ENCODE measurements around the gene LCT. TPM values are rescaled to one million over a fixed set of nuclear protein-coding genes. Genes with fewer than 3 reads are reported as not detected.

LCT gene
- total and polyA plus RNA-seq, 2 of the 13 experiments (the other 11 are each of a cell fraction or from before 2014, with no cell fraction given), result not detected

- TF ChIP-seq, protein P1, sequence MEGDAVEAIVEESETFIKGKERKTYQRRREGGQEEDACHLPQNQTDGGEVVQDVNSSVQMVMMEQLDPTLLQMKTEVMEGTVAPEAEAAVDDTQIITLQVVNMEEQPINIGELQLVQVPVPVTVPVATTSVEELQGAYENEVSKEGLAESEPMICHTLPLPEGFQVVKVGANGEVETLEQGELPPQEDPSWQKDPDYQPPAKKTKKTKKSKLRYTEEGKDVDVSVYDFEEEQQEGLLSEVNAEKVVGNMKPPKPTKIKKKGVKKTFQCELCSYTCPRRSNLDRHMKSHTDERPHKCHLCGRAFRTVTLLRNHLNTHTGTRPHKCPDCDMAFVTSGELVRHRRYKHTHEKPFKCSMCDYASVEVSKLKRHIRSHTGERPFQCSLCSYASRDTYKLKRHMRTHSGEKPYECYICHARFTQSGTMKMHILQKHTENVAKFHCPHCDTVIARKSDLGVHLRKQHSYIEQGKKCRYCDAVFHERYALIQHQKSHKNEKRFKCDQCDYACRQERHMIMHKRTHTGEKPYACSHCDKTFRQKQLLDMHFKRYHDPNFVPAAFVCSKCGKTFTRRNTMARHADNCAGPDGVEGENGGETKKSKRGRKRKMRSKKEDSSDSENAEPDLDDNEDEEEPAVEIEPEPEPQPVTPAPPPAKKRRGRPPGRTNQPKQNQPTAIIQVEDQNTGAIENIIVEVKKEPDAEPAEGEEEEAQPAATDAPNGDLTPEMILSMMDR (CRISPR knock-in tag; IDR thresholded peaks at IDR 0.05), result peak; percentile 79
- TF ChIP-seq E2F2 (CRISPR knock-in tag; IDR thresholded peaks at IDR 0.05; ENCODE audit: borderline replicate concordance) (0 out of 2 replicates have a peak, but pooled peaks have one; percentile 88), ZNF367 (CRISPR knock-in tag; IDR thresholded peaks at IDR 0.05; ENCODE audit: borderline replicate concordance) (peak; percentile 83; the same call in 1 of the 2 replicates), CBX5 (CRISPR knock-in tag; IDR thresholded peaks at IDR 0.05; ENCODE audit: borderline replicate concordance) (peak; percentile 75; the same call in 1 of the 2 replicates), RBFOX2 (IDR thresholded peaks at IDR 0.05; ENCODE audit: low read depth, low read length) (peak; percentile 99), KDM6A (CRISPR knock-in tag; IDR thresholded peaks at IDR 0.05; ENCODE audit: low read depth) (no peak), NR2F2 (IDR thresholded peaks at IDR 0.05; ENCODE audit: borderline replicate concordance, low read depth) (no peak; the same call in 1 of the 2 replicates), ZBTB20 (CRISPR knock-in tag; IDR thresholded peaks at IDR 0.05; ENCODE audit: borderline replicate concordance, low read depth) (peak; percentile 68; the same call in 1 of the 2 replicates), GATAD2A (CRISPR knock-in tag; IDR thresholded peaks at IDR 0.05) (peak; percentile 67; the same call in 1 of the 2 replicates), ZFX (CRISPR knock-in tag; IDR thresholded peaks at IDR 0.05; ENCODE audit: low read depth) (peak; percentile 97)
- TF ChIP-seq, protein P2, sequence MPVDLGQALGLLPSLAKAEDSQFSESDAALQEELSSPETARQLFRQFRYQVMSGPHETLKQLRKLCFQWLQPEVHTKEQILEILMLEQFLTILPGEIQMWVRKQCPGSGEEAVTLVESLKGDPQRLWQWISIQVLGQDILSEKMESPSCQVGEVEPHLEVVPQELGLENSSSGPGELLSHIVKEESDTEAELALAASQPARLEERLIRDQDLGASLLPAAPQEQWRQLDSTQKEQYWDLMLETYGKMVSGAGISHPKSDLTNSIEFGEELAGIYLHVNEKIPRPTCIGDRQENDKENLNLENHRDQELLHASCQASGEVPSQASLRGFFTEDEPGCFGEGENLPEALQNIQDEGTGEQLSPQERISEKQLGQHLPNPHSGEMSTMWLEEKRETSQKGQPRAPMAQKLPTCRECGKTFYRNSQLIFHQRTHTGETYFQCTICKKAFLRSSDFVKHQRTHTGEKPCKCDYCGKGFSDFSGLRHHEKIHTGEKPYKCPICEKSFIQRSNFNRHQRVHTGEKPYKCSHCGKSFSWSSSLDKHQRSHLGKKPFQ (CRISPR knock-in tag; IDR thresholded peaks at IDR 0.05; ENCODE audit: insufficient replicate concordance), result peak; percentile 76
- TF ChIP-seq, protein P3, sequence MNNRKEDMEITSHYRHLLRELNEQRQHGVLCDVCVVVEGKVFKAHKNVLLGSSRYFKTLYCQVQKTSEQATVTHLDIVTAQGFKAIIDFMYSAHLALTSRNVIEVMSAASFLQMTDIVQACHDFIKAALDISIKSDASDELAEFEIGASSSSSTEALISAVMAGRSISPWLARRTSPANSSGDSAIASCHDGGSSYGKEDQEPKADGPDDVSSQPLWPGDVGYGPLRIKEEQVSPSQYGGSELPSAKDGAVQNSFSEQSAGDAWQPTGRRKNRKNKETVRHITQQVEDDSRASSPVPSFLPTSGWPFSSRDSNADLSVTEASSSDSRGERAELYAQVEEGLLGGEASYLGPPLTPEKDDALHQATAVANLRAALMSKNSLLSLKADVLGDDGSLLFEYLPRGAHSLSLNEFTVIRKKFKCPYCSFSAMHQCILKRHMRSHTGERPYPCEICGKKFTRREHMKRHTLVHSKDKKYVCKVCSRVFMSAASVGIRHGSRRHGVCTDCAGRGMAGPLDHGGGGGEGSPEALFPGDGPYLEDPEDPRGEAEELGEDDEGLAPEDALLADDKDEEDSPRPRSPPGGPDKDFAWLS (CRISPR knock-in tag; IDR thresholded peaks at IDR 0.05; ENCODE audit: borderline replicate concordance), result no peak
- TF ChIP-seq, protein P4, sequence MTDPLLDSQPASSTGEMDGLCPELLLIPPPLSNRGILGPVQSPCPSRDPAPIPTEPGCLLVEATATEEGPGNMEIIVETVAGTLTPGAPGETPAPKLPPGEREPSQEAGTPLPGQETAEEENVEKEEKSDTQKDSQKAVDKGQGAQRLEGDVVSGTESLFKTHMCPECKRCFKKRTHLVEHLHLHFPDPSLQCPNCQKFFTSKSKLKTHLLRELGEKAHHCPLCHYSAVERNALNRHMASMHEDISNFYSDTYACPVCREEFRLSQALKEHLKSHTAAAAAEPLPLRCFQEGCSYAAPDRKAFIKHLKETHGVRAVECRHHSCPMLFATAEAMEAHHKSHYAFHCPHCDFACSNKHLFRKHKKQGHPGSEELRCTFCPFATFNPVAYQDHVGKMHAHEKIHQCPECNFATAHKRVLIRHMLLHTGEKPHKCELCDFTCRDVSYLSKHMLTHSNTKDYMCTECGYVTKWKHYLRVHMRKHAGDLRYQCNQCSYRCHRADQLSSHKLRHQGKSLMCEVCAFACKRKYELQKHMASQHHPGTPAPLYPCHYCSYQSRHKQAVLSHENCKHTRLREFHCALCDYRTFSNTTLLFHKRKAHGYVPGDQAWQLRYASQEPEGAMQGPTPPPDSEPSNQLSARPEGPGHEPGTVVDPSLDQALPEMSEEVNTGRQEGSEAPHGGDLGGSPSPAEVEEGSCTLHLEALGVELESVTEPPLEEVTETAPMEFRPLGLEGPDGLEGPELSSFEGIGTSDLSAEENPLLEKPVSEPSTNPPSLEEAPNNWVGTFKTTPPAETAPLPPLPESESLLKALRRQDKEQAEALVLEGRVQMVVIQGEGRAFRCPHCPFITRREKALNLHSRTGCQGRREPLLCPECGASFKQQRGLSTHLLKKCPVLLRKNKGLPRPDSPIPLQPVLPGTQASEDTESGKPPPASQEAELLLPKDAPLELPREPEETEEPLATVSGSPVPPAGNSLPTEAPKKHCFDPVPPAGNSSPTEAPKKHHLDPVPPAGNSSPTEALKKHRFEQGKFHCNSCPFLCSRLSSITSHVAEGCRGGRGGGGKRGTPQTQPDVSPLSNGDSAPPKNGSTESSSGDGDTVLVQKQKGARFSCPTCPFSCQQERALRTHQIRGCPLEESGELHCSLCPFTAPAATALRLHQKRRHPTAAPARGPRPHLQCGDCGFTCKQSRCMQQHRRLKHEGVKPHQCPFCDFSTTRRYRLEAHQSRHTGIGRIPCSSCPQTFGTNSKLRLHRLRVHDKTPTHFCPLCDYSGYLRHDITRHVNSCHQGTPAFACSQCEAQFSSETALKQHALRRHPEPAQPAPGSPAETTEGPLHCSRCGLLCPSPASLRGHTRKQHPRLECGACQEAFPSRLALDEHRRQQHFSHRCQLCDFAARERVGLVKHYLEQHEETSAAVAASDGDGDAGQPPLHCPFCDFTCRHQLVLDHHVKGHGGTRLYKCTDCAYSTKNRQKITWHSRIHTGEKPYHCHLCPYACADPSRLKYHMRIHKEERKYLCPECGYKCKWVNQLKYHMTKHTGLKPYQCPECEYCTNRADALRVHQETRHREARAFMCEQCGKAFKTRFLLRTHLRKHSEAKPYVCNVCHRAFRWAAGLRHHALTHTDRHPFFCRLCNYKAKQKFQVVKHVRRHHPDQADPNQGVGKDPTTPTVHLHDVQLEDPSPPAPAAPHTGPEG (CRISPR knock-in tag; IDR thresholded peaks at IDR 0.05), result peak; percentile 95; the same call in 1 of the 2 replicates
Observed at GRCh38 chr2:135741395-135742324, 95.3 kb downstream of the LCT start, which contains the start of gene UBXN4 (continued).

Data from HepG2 (cell line).